ENCODE results near the gene RNPC3. TPM values are rescaled to one million over a fixed set of nuclear protein-coding genes. Genes with fewer than 3 reads are reported as not detected.

The RNPC3 gene
- total RNA-seq: 100 to 1,000 TPM in 1 of 6 donors, 10 to 100 TPM in 5; 20.4 to 150 (median 48.4) TPM

GRCh38 chr1:103525607-103526507, at the start of gene RNPC3:
Gene RNPC3, plus strand, starts transcription at chr1:103525699. Its CDS starts 372 bp downstream, at chr1:103526071.
- H3K9me3 ChIP-seq: no peaks in the 10 kb centered on the region
- peaks cover 30 to 44% (median 36%) of the 10 kb centered on the region in 4 donors for H3K4me1 ChIP-seq
- peak within 1 kb of the TSS; percentile 95 to 97 (median 96) for H3K27ac ChIP-seq
- peak; percentile 93 to 96 for ATAC-seq (ENCODE audit: low FRiP score in 2 of 2)
- H3K4me3 ChIP-seq: peak within 1 kb of the TSS; percentile 66 to 88 (median 74)
- H3K27me3 ChIP-seq: no peaks in the 10 kb centered on the region
- TF ChIP-seq POLR2AphosphoS5 (IDR thresholded peaks at IDR 0.05): peak; percentile 55 to 58
- peak in 3 of 4 donors; percentile 50 to 65 (median 54) for TF ChIP-seq POLR2A (IDR thresholded peaks at IDR 0.05)
- TF ChIP-seq CTCF (IDR thresholded peaks at IDR 0.05): peak in 2 of 6 experiments; percentile 9 to 15
- TF ChIP-seq EP300 (IDR thresholded peaks at IDR 0.05): no peak
- DNase-seq: peak; percentile 85 to 94
- H3K36me3 ChIP-seq: peaks cover 0 to 12% (median 2%) of the 10 kb centered on the region in 4 donors
- WGBS, 2 donors: 0 to 1% methylated on average over 41 to 43 of the region's 62 CpGs

GRCh38 chr1:103477101-103477500, 48.4 kb upstream of the RNPC3 start:
- no peaks in the 10 kb centered on the region for H3K9me3 ChIP-seq
- no peak for DNase-seq

GRCh38 chr1:103489935-103490334, 35.6 kb upstream of the RNPC3 start:
- Histone ChIP-seq H3K4me3 (no peak overlapping the region), H3K27me3 (no peaks in the 10 kb centered on the region), H3K27ac (no peak overlapping the region), H3K4me1 (no peaks in the 10 kb centered on the region), H3K9me3 (no peaks in the 10 kb centered on the region), H3K36me3 (no peaks in the 10 kb centered on the region)
- no peak for DNase-seq
- TF ChIP-seq EP300 (IDR thresholded peaks at IDR 0.05) (no peak), POLR2A (IDR thresholded peaks at IDR 0.05) (no peak), POLR2AphosphoS5 (IDR thresholded peaks at IDR 0.05) (no peak), CTCF (IDR thresholded peaks at IDR 0.05) (no peak)
- ATAC-seq (ENCODE audit: low FRiP score in 2 of 2): no peak

More at GRCh38 chr1:103477101-103477500, 48.4 kb upstream of the RNPC3 start:
- Histone ChIP-seq H3K4me3 (no peak overlapping the region), H3K36me3 (no peaks in the 10 kb centered on the region), H3K27ac (no peak overlapping the region), H3K4me1 (no peaks in the 10 kb centered on the region), H3K27me3 (no peaks in the 10 kb centered on the region)
- ATAC-seq (ENCODE audit: low FRiP score in 2 of 2): no peak
- no peak for TF ChIP-seq EP300 (IDR thresholded peaks at IDR 0.05)
- TF ChIP-seq CTCF (IDR thresholded peaks at IDR 0.05): no peak
- no peak for TF ChIP-seq POLR2A (IDR thresholded peaks at IDR 0.05)
- no peak for TF ChIP-seq POLR2AphosphoS5 (IDR thresholded peaks at IDR 0.05)

GRCh38 chr1:103492003-103492625, 33.4 kb upstream of the RNPC3 start:
- H3K4me1 ChIP-seq: no peaks in the 10 kb centered on the region
- H3K27ac ChIP-seq: no peak overlapping the region
- no peaks in the 10 kb centered on the region for H3K36me3 ChIP-seq
- DNase-seq (no peak), ATAC-seq (ENCODE audit: low FRiP score in 2 of 2) (no peak)
- no peak for TF ChIP-seq POLR2A (IDR thresholded peaks at IDR 0.05)
- TF ChIP-seq EP300 (IDR thresholded peaks at IDR 0.05): no peak
- no peak for TF ChIP-seq POLR2AphosphoS5 (IDR thresholded peaks at IDR 0.05)
- no peak for TF ChIP-seq CTCF (IDR thresholded peaks at IDR 0.05)
- 61 to 85% methylated on average over 1 of the region's 1 CpG for WGBS, 2 donors
- no peaks in the 10 kb centered on the region for H3K27me3 ChIP-seq
- H3K4me3 ChIP-seq: no peak overlapping the region
- H3K9me3 ChIP-seq: no peaks in the 10 kb centered on the region

Data from upper lobe of left lung (tissue), 6 donors.